Gastrocnemius medialis (tissue), 4 donors: ENCODE data around the gene SLC4A2.

Source experiments
- POLR2A ChIP-seq, 2 donors: fragments of 450-650 bp; IDR thresholded peaks; one replicate each; pipeline ENCODE4 v1.6.1; 2017; ENCODE audit warnings: antibody characterized with exemption in 2 of 2, mild to moderate bottlenecking in 2 of 2, moderate library complexity in 2 of 2
- TF ChIP-seq, protein P1 (sequence below), 5 experiments: fragments of 450-650 bp in 3 of 5; fragments of 200-600 bp in 2 of 5; sonication (generic) in 2 of 5; IDR thresholded peaks in 4 of 5; conservative IDR thresholded peaks in 1 of 5; 1 replicate in 4 of 5; 2 replicates in 1 of 5; pipeline ENCODE4 v1.5.1; 2016 to 2019; ENCODE audit warnings: antibody characterized with exemption in 5 of 5, mild to moderate bottlenecking in 3 of 5, moderate library complexity in 3 of 5

- TF ChIP-seq, protein P1, sequence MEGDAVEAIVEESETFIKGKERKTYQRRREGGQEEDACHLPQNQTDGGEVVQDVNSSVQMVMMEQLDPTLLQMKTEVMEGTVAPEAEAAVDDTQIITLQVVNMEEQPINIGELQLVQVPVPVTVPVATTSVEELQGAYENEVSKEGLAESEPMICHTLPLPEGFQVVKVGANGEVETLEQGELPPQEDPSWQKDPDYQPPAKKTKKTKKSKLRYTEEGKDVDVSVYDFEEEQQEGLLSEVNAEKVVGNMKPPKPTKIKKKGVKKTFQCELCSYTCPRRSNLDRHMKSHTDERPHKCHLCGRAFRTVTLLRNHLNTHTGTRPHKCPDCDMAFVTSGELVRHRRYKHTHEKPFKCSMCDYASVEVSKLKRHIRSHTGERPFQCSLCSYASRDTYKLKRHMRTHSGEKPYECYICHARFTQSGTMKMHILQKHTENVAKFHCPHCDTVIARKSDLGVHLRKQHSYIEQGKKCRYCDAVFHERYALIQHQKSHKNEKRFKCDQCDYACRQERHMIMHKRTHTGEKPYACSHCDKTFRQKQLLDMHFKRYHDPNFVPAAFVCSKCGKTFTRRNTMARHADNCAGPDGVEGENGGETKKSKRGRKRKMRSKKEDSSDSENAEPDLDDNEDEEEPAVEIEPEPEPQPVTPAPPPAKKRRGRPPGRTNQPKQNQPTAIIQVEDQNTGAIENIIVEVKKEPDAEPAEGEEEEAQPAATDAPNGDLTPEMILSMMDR (IDR thresholded peaks at IDR 0.05 in 4 of 5, conservative IDR thresholded peaks at IDR 0.05 in 1 of 5) = no peak
- no peak for TF ChIP-seq POLR2A (IDR thresholded peaks at IDR 0.05)
Measured at GRCh38 chr7:151079199-151079910, 20.0 kb downstream of the SLC4A2 start.
